DMS 273 treated with DMSO at 0.1 percent for 48 hours (cell line): ENCODE results near the gene CAMK2N2.

Experiments used
- DNase-seq: peaks from one replicate; lab custom pipeline; 2025; lab: John Stamatoyannopoulos, UW

Gene CAMK2N2

GRCh38 chr3:184240384-184241140 lies 20.8 kb downstream of the CAMK2N2 start:
- no peak for DNase-seq

- no peak for DNase-seq
Measured at GRCh38 chr3:184239708-184240107, 21.6 kb downstream of the CAMK2N2 start.

- no peak for DNase-seq
Measured at GRCh38 chr3:184239221-184239620, 22.1 kb downstream of the CAMK2N2 start.

GRCh38 chr3:184238246-184238818 lies 23.0 kb downstream of the CAMK2N2 start:
- DNase-seq: no peak

- no peak for DNase-seq
Measured at GRCh38 chr3:184237807-184238206, 23.5 kb downstream of the CAMK2N2 start.

GRCh38 chr3:184237211-184237610 lies 24.1 kb downstream of the CAMK2N2 start:
- DNase-seq: no peak

GRCh38 chr3:184236636-184237035 lies 24.7 kb downstream of the CAMK2N2 start:
- no peak for DNase-seq

- DNase-seq: no peak
Measured at GRCh38 chr3:184236033-184236410, 25.3 kb downstream of the CAMK2N2 start.

GRCh38 chr3:184235381-184236032 lies 25.8 kb downstream of the CAMK2N2 start:
- DNase-seq: peak; percentile 45

- no peak for DNase-seq
Measured at GRCh38 chr3:184234671-184235380, 26.5 kb downstream of the CAMK2N2 start.

GRCh38 chr3:184234224-184234623 lies 27.1 kb downstream of the CAMK2N2 start:
- peak; percentile 51 for DNase-seq

- DNase-seq: no peak
Measured at GRCh38 chr3:184233127-184233843, 28.1 kb downstream of the CAMK2N2 start.

- no peak for DNase-seq
Measured at GRCh38 chr3:184231671-184232070, 29.7 kb downstream of the CAMK2N2 start.

GRCh38 chr3:184230603-184231528 lies 30.5 kb downstream of the CAMK2N2 start:
- no peak for DNase-seq

- no peak for DNase-seq
Measured at GRCh38 chr3:184230081-184230602, 31.2 kb downstream of the CAMK2N2 start.

GRCh38 chr3:184229394-184230080 lies 31.8 kb downstream of the CAMK2N2 start, which contains the start of gene VWA5B2:
Gene VWA5B2 (plus strand): TSS chr3:184229585. CDS start chr3:184230529, 944 bp downstream.
- peak; percentile 35 for DNase-seq

- no peak for DNase-seq
Measured at GRCh38 chr3:184228376-184229137, 32.8 kb downstream of the CAMK2N2 start.

GRCh38 chr3:184227481-184227935 lies 33.8 kb downstream of the CAMK2N2 start:
- no peak for DNase-seq

GRCh38 chr3:184223946-184224345 lies 37.4 kb downstream of the CAMK2N2 start:
- no peak for DNase-seq
